Activated T-cell treated with anti-CD3 and anti-CD28 coated beads, Interleukin-2, amount 50 U/mL, for 1 hour (primary cell): ENCODE measurements around the gene MAPKBP1.
"Not testable (repeated sequence)": the region's sequence is repeated elsewhere in the genome, so short reads cannot be mapped to it uniquely, and the experiment has no call there.

ENCODE experiments used
- DNase-seq: peaks from one replicate; pipeline ENCODE4 v3.0.0-alpha.2; 2020

Gene MAPKBP1, protein sequence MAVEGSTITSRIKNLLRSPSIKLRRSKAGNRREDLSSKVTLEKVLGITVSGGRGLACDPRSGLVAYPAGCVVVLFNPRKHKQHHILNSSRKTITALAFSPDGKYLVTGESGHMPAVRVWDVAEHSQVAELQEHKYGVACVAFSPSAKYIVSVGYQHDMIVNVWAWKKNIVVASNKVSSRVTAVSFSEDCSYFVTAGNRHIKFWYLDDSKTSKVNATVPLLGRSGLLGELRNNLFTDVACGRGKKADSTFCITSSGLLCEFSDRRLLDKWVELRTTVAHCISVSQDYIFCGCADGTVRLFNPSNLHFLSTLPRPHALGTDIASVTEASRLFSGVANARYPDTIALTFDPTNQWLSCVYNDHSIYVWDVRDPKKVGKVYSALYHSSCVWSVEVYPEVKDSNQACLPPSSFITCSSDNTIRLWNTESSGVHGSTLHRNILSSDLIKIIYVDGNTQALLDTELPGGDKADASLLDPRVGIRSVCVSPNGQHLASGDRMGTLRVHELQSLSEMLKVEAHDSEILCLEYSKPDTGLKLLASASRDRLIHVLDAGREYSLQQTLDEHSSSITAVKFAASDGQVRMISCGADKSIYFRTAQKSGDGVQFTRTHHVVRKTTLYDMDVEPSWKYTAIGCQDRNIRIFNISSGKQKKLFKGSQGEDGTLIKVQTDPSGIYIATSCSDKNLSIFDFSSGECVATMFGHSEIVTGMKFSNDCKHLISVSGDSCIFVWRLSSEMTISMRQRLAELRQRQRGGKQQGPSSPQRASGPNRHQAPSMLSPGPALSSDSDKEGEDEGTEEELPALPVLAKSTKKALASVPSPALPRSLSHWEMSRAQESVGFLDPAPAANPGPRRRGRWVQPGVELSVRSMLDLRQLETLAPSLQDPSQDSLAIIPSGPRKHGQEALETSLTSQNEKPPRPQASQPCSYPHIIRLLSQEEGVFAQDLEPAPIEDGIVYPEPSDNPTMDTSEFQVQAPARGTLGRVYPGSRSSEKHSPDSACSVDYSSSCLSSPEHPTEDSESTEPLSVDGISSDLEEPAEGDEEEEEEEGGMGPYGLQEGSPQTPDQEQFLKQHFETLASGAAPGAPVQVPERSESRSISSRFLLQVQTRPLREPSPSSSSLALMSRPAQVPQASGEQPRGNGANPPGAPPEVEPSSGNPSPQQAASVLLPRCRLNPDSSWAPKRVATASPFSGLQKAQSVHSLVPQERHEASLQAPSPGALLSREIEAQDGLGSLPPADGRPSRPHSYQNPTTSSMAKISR (N-terminal part only)

DNA sequence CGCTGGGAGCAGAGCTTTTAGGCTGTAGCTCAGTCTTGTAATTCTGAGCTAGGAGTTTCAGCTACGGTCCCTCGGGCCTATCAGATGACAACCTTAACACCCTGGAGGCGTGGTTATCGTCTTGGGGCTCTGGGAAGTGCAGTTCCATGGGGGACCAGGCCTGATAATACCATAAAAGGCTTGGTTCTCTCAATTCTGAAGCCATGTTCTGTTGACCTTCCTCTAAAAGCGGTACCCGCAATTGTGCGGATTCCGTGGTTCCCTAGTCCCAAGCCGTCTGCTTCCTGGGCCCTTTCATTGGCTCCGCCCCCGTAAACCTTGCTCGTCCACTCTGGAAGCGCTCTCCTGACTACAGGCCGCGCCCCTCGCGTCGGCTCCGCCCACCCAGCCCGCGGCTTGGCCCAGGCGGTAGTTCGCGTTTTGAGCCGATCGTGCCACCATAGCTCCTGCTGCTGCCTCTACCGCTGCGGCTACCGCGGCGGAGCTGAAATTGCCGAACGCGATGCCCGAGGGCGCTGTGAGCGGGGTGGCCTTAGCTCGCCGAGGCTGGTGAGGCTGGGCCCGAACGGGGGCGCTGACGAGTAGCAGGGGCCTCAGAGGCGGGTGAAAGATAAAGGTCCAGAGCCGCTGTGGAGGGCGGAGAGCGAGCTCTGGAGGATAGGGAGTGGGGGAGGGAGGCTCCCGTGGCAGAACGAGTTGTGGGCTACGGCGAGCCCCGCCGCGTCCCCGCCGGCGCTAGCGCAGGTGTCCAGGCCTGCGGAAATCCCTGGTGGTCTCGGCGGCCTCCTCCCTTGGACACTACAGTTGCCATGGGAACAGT lies at the start of gene MAPKBP1:
Gene MAPKBP1, plus strand, starts transcription at position 423 of the 820 bp plus-strand sequence. CDS start 792 bp downstream, outside the sequence.
- peak; percentile 98 for DNase-seq

DNA sequence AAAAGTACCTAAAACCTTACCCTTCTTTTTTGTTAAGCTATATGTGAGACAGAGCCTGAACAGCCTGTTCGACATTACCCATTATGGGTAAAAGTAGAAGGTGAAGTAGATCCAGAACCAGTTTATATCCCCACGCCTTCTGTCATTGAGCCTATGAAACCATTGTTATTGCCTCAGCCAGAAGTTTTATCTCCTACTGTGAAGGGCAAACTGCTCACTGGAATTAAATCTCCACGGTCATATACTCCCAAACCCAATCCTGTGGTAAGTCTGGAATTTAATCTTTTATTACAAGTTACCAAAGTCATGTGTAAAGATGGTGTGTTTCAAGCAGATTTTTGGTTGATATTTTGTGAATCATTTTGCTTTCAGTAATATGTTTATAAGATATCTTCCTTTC lies 47.1 kb upstream of the MAPKBP1 start:
- no peak for DNase-seq

DNA sequence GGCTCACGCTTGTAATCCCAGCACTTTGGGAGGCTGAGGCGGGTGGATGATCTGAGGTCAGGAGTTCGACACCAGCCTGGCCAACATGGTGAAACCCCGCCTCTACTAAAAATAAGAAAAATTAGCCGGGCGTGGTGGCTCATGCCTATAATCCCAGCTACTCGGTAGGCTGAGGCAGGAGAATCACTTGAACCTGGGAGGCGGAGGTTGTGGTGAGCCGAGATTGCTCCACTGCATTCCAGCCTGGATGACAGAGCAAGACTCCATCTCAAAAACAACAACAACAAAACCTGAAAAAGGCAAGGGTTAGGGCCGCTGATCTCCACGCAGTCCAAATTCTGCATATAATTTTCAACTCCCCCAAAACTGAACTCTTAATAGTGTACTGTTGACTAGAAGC lies 46.2 kb upstream of the MAPKBP1 start:
- not testable (repeated sequence) for DNase-seq

DNA sequence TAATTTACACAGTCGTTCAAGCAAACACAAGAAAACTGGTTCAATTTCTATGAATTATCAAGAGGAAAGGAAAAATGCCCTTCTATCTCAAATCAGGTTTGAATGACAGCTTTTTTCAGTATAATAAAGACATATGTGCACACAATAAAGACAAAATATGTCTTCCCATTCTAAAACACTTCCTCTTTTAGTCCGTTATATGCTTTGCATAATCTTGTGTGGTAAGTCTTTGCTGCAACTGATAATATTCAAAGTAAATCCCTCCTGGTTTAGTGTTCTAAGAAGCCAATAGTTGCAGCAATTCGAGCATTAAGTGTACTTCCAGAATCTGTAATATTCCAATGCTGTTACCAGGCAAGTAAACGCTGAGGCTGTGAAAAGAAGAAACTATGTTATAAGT lies 43.7 kb upstream of the MAPKBP1 start:
- DNase-seq = no peak

DNA sequence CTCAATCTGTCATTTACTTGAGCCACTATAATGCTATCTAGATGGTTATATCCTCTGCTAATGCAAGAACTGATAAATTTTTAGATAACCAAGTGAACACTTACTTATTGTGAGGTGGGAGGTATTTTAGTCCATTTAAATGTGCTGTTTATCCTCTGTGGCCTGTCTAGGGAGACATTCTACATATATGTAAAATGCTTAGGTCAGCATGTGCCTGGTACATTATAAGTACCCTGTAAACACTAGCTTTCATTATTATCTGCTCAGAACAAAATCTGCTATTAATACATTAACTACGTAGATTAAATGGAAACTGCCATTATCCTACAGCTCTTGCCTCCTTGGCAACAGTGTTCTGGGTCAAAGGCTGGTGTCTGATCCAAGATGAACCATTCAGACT lies 41.8 kb upstream of the MAPKBP1 start:
- no peak for DNase-seq

DNA sequence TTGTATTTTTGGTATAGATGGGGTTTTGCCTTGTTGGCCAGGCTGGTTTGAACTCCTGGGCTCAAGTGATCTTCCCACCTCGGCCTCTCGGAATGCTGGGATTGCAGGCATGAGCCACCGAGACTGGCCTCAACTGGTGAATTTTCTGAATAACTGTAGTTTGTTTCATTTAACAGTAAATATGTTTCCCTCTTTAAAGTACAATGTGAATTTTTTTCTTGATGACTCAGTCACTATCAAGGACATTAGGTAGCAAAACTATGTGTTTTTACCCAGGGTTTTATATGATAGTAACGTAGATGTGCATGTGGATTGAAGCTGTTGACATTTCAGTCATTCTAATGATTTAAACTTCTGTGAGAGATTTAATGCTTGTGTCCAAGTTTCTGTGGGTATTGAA lies 40.2 kb upstream of the MAPKBP1 start:
- no peak for DNase-seq

DNA sequence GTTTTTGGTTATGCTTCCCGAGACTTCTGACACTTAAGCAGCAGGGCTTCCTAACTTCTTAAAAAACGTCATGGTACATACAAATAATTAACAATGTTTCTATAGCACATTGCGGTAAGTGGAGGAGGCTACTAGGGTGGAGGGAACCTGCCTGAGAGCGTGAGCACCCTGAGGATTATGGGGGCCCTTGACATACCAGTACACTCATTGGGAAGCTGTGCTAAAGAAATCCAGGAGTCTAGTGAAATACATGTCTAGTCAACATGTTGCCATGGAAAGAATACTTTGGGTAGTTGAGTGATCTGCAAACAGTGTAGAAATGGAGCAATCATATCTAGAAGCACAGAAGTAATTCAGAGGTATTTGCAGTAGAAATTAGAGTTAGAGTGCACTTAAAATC lies 39.2 kb upstream of the MAPKBP1 start:
- DNase-seq = no peak

DNA sequence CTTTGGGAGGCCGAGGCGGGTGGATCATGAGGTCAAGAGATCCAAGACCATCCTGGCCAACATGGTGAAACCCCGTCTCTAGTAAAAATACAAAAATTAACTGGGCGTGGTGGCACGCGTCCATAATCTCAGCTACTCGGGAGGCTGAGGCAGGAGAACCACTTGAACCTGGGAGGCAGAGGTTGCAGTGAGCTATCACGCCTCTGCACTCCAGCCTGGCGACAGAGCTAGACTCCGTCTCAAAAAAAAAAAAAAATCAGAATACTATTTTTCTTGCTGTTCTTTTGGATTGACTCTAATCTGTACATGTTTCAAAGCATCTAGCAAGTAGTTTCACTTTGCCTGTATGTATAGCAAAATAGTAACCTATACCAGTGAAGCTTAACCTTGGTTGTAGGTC lies 38.8 kb upstream of the MAPKBP1 start:
- not testable (repeated sequence) for DNase-seq

DNA sequence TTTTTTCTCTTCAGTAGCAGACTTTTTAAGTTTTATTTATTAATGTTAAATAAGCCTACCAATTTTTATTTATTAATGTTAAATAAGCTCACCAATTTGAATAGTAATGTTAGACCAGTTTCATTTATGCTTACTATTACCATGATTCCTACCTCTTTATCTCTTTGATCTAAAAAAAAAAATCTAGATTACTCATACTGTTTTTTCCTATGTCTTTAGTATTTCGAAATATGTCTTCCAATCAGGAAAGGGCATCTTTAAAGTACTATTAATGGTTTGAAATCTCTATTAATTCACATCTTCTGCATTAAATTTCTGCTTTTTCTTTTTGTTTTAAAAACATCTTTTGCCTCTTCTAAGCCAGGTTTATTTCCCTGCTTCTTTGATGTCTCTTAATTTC lies 27.5 kb upstream of the MAPKBP1 start:
- DNase-seq = no peak

DNA sequence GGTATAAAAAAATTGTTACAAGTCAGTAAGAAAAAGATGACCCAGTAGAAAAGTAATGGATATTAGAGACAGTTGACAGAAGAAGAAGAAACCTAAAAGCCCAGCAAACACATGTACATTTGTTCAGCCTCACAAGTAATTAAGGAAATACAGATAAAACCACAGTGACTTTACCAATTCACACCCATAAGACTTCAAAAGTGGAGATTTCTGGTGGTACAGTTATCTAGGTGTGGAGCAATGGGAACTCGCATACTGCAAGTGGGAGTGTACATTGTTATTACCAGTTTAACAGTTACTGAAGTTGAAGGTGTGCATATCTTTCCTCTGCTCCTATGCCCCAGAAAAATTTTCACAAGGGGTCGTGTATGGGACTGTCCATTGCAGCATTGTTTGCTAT lies 18.1 kb upstream of the MAPKBP1 start:
- DNase-seq = no peak

DNA sequence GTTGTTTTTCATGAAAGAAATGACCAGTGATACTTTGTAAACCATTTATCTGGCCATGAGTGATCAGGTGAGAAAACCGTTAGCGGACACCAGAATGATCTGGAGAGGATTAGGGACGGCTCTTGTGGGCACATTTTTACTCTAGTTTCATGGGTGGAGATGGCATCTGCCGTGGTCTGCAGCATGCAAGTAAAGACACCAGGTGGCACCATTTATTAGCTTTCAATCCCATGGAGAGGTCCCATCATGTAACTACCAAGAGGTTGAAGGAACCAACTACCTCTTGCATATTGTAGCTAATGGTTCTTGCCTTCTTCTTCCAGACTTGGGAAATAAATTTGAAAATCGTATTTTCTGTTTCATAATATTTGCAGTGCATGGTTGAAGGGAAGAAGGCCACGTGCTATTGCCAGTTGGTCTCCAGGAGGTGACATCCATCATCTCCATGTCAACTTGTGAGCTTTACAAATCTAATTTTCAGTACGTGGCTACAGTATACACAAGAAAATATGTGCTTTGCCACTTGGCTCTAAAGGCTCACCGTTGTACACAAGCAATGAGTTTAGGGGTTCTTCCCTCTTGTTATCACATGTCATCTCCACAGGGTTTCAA lies 1.5 kb upstream of the MAPKBP1 start:
- peak; percentile 50 for DNase-seq

DNA sequence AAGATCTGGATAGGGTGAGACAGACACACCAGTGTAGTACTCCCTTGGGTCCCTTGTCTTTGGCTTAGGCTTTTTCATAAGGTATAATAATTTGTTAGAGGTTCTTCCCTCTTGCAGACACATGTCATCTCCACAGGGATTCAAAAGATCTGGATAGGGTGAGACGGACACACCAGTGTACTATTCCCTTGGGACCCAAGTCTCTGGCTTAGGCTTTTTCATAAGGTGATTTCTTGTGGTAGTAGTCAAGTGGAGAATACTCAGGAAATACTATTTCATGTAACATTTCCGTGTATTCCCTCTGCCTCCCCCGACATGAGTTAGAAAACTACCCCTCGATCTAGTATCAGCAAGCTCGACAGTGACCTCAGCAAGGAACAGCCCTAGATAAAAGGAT lies 954 bp upstream of the MAPKBP1 start:
- DNase-seq = no peak

DNA sequence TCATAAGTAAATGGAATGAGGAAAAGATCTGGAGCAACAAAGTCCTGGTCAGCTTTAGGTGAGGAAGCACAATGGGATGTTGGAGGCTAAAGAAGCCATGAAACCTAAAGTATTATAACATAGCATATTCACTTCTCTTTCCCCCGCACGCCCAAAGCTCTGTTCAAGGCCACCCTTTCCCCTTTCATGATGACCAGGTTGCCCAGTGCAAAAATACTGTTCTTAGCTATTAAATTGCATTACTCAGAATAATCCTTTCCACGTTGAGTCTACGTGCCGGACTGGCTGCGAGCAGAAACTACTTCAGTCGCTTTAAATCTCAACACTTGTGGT lies 589 bp upstream of the MAPKBP1 start:
- no peak for DNase-seq

DNA sequence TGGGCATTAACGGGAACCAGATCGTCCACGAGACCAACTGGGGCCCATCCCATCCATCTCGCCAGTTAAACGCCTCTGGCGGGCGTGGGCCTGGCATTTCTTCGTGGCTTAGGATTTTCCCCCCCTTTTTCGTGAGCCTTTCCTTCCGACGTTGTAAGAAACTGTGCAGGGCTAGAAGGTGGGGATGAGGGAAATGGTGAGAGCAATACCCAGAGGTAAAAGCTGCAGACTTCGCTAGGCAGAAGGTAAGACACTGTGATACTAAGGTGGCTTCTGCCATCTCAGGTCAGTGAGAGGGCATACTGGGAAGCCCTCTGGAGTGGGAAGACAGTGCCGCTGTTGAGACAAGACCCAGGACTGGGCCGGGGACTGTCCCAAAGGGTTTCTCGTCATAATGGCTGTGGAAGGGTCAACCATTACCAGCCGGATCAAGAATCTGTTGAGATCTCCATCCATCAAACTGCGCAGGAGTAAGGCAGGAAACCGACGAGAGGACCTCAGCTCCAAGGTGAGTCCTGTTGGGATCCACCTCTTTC lies 666 bp downstream of the MAPKBP1 start:
- peak; percentile 28 for DNase-seq

DNA sequence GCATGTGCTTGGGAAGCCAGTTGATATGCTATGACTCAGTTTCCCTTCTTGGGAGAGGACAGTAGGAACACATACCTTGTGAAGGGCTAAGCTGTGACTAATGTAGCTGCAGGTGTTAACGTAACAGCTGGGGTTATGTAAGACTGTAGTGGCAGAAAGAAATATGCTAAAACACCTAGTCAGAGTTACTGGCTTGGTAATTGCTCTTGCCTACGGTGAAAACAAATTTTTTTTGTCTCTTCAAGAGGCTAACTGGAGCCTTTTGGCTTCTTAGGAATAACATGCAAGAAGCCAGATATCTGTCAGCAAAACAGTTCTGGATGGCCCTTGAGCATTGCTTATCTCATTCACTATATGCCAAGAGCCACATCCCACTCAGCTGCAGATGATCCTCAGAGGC lies 1.4 kb downstream of the MAPKBP1 start:
- no peak for DNase-seq

DNA sequence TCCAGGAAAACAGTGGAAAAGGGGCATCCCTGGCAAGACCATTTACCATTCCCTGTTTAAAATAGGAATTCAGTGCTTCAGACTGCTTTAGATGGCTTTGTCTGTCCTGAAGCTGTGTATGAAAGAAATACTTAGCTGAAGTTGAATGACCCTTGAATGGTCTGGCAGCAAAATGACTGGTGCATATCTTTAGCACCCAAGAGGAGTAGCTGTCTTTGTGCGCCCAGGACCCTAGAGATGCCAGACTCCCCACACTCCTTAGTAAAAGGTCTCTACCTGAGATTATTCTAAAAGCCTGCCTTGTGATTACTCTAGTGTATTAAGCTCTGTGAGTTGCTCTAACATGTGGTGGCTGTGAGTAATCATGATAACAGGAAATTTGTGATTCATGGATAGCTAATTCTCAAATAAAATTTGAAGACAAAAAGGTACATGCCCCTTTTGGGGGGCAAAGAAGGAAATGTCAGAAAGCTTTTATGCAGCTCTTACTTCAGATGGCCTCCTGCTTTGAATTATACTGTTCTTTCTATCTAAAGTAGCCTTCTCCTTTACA lies 3.2 kb downstream of the MAPKBP1 start:
- DNase-seq = no peak

DNA sequence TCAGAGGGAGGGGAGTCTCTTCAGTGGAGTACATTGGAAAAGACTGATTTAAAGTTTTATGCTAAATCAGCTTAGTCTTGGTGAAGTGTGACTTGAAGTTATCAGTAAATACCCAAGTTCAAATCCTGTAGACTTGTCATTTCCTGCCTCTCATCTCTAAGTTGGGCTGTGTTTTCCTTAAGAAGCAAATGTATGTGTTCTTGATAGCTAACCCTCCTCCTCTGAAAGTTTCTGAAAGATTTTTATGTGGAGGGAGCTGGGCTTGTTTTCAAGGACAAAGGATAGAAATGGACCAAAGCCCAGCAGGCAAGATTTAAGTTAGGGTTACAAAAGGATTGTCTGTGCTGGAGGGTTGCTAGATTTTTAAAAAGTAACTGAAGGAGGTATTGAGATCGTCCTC lies 4.2 kb downstream of the MAPKBP1 start:
- DNase-seq = no peak

DNA sequence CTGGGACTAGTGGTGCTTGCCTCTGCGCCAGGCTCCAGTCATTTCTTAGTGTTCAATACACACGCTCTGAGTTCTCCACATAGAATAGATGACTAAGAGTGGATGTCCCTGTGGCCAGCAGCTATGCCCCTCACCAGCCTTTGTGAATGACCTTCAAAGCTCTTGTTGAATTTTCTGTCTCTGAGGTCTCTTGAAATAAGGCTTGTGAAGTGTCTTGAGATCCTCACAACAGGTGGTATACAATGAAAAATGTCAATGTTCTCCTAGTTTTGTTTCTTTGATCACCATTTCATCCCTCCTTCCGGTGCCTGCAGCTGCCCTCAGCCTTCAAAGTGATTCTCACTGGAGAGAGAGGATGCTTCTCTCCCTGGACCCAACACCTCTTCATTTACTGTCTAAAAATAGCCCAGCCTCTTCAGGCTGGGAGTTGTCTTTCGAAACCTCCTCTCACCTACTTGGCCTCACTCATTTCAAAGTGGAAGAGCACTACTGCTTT lies 5.4 kb downstream of the MAPKBP1 start:
- no peak for DNase-seq

DNA sequence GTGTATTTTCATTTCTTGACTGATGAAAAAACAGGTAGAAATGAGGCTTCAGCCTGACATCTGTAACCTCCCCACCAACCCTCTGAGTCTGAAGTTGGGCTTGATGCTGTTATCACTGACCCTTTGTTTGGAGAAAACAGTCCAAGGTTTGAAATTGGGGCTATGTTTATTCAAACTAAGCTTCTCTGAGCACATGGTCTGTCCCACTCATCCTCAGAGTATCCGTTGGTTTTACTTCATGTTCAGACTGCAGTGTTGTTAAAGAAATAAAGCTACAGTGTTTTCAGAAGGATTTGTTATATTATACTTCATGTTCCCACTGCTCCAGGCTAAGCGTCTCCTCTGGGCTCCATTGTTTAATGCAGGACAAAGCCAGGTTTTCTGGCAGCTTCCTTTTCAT lies 6.0 kb downstream of the MAPKBP1 start:
- no peak for DNase-seq

DNA sequence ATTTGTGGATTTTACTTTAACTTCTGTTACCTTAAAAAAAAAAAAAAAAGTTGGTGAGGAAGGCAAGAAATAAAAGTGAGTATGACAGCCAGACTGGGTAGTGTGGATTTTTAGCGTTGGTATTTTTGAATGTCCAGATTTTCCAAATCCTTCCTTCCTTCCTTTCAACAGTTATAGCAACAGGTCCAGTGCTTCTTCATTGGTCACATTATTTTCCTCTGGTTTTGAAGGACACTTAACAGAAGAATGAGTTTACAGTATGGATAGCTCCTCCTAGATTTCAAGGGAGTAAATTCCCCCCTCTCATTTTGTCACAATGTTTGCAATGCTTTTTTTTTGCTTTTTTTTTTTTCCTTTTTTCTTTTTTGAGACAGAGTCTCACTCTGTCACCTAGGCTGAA lies 6.4 kb downstream of the MAPKBP1 start:
- no peak for DNase-seq
